Right atrium auricular region (tissue), 2 donors: ENCODE results near the gene PFKL. TPM values are rescaled to one million over a fixed set of nuclear protein-coding genes. Genes with fewer than 3 reads are reported as not detected.

ENCODE experiments used
- DNase-seq: peaks from one replicate; pipeline ENCODE4 v3.0.0-alpha.2; 2019; ENCODE audit warnings: low spot score
- H3K27ac ChIP-seq, 2 donors: fragments of 200-600 bp; sonication (generic); 1 replicate in 1 of 2; 2 replicates in 1 of 2; pipeline ENCODE4 v1.5.1; 2016 to 2019
- H3K27me3 ChIP-seq, 2 donors: fragments of 200-600 bp; sonication (generic); one replicate each; pipeline versions ENCODE4 v1.5.1 to v1.6.0; 2017 to 2019
- H3K36me3 ChIP-seq: fragments of 200-600 bp; sonication (generic); one replicate; pipeline ENCODE4 v1.5.1; 2016
- H3K4me1 ChIP-seq, 2 donors: fragments of 200-600 bp; sonication (generic); one replicate each; pipeline versions ENCODE4 v1.5.1 to v1.6.0; 2017 to 2019
- H3K4me3 ChIP-seq, 2 donors: fragments of 200-600 bp; sonication (generic); 1 replicate in 1 of 2; 2 replicates in 1 of 2; pipeline ENCODE4 v1.5.1; 2017 to 2019; ENCODE audit warnings: mild to moderate bottlenecking in 1 of 2, moderate library complexity in 1 of 2
- H3K9me3 ChIP-seq, 2 donors: fragments of 200-600 bp; sonication (generic); one replicate each; pipeline ENCODE4 v1.5.1; 2019
- CTCF ChIP-seq, 2 donors: fragments of 200-600 bp; sonication (generic); IDR thresholded peaks; one replicate each; pipeline ENCODE4 v1.5.1; 2019; ENCODE audit warnings: antibody characterized with exemption in 2 of 2
- total RNA-seq, 2 donors: library from RNA; depleted of rRNA; stranded (reverse); fragments of >200 nt; gene quantifications; one replicate each; pipeline ENCODE4 v1.1.0, GENCODE V29; 2016

PFKL gene
- total RNA-seq, 2 donors from 2014 or later = 28.0 to 45.7 TPM

GRCh38 chr21:44303490-44303981 is 3.7 kb downstream of the PFKL start:
- Histone ChIP-seq H3K4me1 (peaks cover 0 to 59% of the 10 kb centered on the region in 2 donors), H3K27ac (no peak overlapping the region), H3K27me3 (no peaks in the 10 kb centered on the region), H3K36me3 (peaks cover 7% of the 10 kb centered on the region), H3K4me3 (no peak overlapping the region), H3K9me3 (no peaks in the 10 kb centered on the region)
- no peak for TF ChIP-seq CTCF (IDR thresholded peaks at IDR 0.05)
- no peak for DNase-seq

GRCh38 chr21:44304011-44304616 is 4.3 kb downstream of the PFKL start:
- Histone ChIP-seq H3K27ac (no peak overlapping the region), H3K9me3 (no peaks in the 10 kb centered on the region), H3K4me1 (peaks cover 0 to 57% of the 10 kb centered on the region in 2 donors), H3K36me3 (peaks cover 7% of the 10 kb centered on the region), H3K4me3 (no peak overlapping the region), H3K27me3 (no peaks in the 10 kb centered on the region)
- no peak for DNase-seq
- TF ChIP-seq CTCF (IDR thresholded peaks at IDR 0.05) = no peak

GRCh38 chr21:44304877-44305293 is 5.0 kb downstream of the PFKL start:
- TF ChIP-seq CTCF (IDR thresholded peaks at IDR 0.05) = peak in 1 of 2 donors; percentile 68
- Histone ChIP-seq H3K4me3 (no peak overlapping the region), H3K9me3 (no peaks in the 10 kb centered on the region), H3K36me3 (peaks cover 7% of the 10 kb centered on the region), H3K27me3 (no peaks in the 10 kb centered on the region), H3K4me1 (peaks cover 0 to 52% of the 10 kb centered on the region in 2 donors), H3K27ac (no peak overlapping the region)
- DNase-seq = no peak

- Histone ChIP-seq H3K27me3 (no peaks in the 10 kb centered on the region), H3K4me1 (peaks cover 0 to 49% of the 10 kb centered on the region in 2 donors), H3K27ac (no peak overlapping the region), H3K4me3 (no peak overlapping the region), H3K9me3 (no peaks in the 10 kb centered on the region), H3K36me3 (peaks cover 8% of the 10 kb centered on the region)
- no peak for DNase-seq
- no peak for TF ChIP-seq CTCF (IDR thresholded peaks at IDR 0.05)
These were observed 5.8 kb downstream of the PFKL start for GRCh38 chr21:44305691-44306090.

GRCh38 chr21:44306936-44307704 is 7.3 kb downstream of the PFKL start:
- H3K36me3 ChIP-seq = peaks cover 22% of the 10 kb centered on the region
- no peak for DNase-seq

More at GRCh38 chr21:44306936-44307704, 7.3 kb downstream of the PFKL start:
- Histone ChIP-seq H3K9me3 (no peaks in the 10 kb centered on the region), H3K27ac (no peak overlapping the region), H3K4me1 (peaks cover 0 to 35% of the 10 kb centered on the region in 2 donors), H3K4me3 (no peak overlapping the region), H3K27me3 (no peaks in the 10 kb centered on the region)
- no peak for TF ChIP-seq CTCF (IDR thresholded peaks at IDR 0.05)
